Stomach (tissue), 9 donors: ENCODE measurements around the gene SOWAHA. TPM values are rescaled to one million over a fixed set of nuclear protein-coding genes. Genes with fewer than 3 reads are reported as not detected.

Experiments used
- DNase-seq, 2 donors: peaks; one replicate each; pipeline versions ENCODE4 v3.0.0 to v3.0.0-alpha.2; 2013 to 2019
- H3K27ac ChIP-seq, 5 donors: fragments of 200-600 bp in 4 of 5; sonication (generic) in 4 of 5; one replicate each; pipeline ENCODE4 v1.5.1; 2013 to 2019; ENCODE audit warnings: mild to moderate bottlenecking in 1 of 5, moderate library complexity in 1 of 5
- H3K27me3 ChIP-seq, 3 donors: fragments of 200-600 bp; sonication (generic); one replicate each; pipeline ENCODE4 v1.5.1; 2017 to 2019; ENCODE audit warnings: mixed run types in 1 of 3
- H3K36me3 ChIP-seq, 4 donors: fragments of 200-600 bp; sonication (generic); 1 replicate in 3 of 4; 2 replicates in 1 of 4; pipeline ENCODE4 v1.5.1; 2016 to 2019
- H3K4me1 ChIP-seq, 4 donors: fragments of 200-600 bp; sonication (generic); one replicate each; pipeline ENCODE4 v1.5.1; 2016 to 2019
- H3K4me3 ChIP-seq, 4 donors: fragments of 200-600 bp; sonication (generic) in 3 of 4; one replicate each; pipeline ENCODE4 v1.5.1; 2016 to 2019; ENCODE audit warnings: mild to moderate bottlenecking in 1 of 4
- H3K9me3 ChIP-seq, 4 donors: fragments of 200-600 bp; sonication (generic); one replicate each; pipeline ENCODE4 v1.5.1; 2016 to 2019
- CTCF ChIP-seq, 7 experiments: fragments of 450-650 bp in 4 of 7; fragments of 200-600 bp in 3 of 7; sonication (generic) in 3 of 7; IDR thresholded peaks; one replicate each; pipeline ENCODE4 v1.5.1; 2016 to 2019; ENCODE audit warnings: antibody characterized with exemption in 7 of 7, control low read depth in 2 of 7, mild to moderate bottlenecking in 1 of 7
- EP300 ChIP-seq: sonication (generic); formaldehyde crosslinking; IDR thresholded peaks from one replicate; pipeline ENCODE4 v1.6.1; 2017; ENCODE audit warnings: antibody characterized with exemption
- POLR2A ChIP-seq, 4 donors: fragments of 450-650 bp; IDR thresholded peaks; one replicate each; pipeline ENCODE4 v1.6.1; 2016; ENCODE audit warnings: antibody characterized with exemption in 4 of 4, control low read depth in 2 of 4, mild to moderate bottlenecking in 1 of 4, moderate library complexity in 1 of 4
- POLR2AphosphoS5 ChIP-seq, 3 donors: sonication (generic); formaldehyde crosslinking; IDR thresholded peaks; one replicate each; pipeline ENCODE4 v1.6.1; 2016; ENCODE audit warnings: antibody characterized with exemption in 3 of 3
- WGBS, 5 donors: extraction: QIAGEN DNeasy Blood & Tissue Kit in 3 of 5; methylation state at CpG; one replicate each; pipeline versions ENCODE4 v1.1.5 to v1.1.7; 2013 to 2018; 5-methylcytosine and 5-hydroxymethylcytosine counted together
- intact Hi-C: fragments of 100-400 bp; cut with DNase I; formaldehyde crosslinking; loops from one replicate; pipeline ENCODE4 v1.15.1; 2023; ENCODE audit warnings: low total_unique reads
- polyA plus RNA-seq, 3 donors: library from polyadenylated mRNA; stranded (reverse); fragments of 200-250 nt; gene quantifications; one replicate each; pipeline ENCODE4 v1.2.3, GENCODE V29; 2013
- total RNA-seq, 5 donors: library from RNA; depleted of rRNA; stranded (reverse); fragments of >200 nt; gene quantifications; one replicate each; pipeline versions ENCODE4 v1.1.0 to v1.2.3, GENCODE V29; 2014 to 2016
- donor health status: healthy with polysubstance abuse.
- donor health status: Bipolar disorder and iron deficiency.
- donor health status: healthy.

The SOWAHA gene
- total and polyA plus RNA-seq, 8 donors = 2.4 to 91.8 (median 6.8) TPM; not detected in 1

DNA sequence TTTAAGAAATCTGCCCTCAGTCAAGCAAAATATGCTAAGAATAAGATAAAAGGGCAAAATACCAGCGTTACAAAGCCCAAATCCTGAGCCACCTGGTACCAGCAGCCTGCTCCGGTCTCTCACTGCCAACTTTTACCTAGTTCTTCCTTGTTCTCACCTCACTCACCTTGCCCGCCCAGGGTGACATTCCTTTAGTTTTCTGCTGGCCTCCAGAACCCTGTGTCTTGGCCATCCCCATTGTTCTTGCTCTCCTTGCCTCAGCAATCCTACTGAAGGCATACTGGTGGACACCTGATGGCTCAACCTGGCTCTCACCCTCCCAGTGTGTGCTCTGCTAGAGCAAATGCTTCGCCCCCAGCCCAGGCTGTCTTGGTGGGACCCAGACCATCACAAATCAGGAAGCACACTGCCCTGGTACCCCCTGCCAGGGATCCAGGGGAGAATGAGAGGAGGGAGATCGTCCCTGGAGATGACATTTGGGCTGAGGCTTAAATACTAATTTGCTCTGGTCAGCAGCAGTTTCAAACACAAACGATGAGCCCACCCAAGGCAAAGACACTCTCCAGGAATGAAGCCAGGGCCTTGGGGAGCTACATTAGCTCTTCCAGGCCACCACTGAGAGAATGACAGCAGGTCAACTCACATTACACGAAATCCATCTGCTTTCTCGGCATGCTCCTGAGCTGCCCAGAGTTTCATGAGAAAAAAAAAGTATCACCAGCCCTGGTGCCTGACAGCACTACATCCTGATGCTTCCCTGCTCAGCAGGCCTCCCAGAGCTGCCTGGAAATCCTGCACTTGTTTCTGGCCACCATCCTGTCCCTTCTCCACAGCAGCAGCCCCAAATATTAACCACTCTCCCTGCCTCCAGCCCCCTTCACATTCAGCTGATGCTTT lies 23.9 kb upstream of the SOWAHA start:
- peaks cover 0 to 13% (median 0%) of the 10 kb centered on the region in 4 donors for H3K4me1 ChIP-seq
- no peak overlapping the region for H3K4me3 ChIP-seq
- DNase-seq = peak in 1 of 2 donors; percentile 31
- H3K9me3 ChIP-seq = no peaks in the 10 kb centered on the region
- TF ChIP-seq EP300 (no peak), CTCF (IDR thresholded peaks at IDR 0.05) (no peak), POLR2AphosphoS5 (IDR thresholded peaks at IDR 0.05) (no peak), POLR2A (IDR thresholded peaks at IDR 0.05) (no peak)
- 62 to 89% (median 71%) methylated on average over 8 of the region's 8 CpGs for WGBS, 5 donors
- H3K36me3 ChIP-seq = no peaks in the 10 kb centered on the region
- intact Hi-C loops = no loop called here
- peaks cover 0 to 4% (median 0%) of the 10 kb centered on the region in 3 donors for H3K27me3 ChIP-seq
- H3K27ac ChIP-seq = no peak overlapping the region

DNA sequence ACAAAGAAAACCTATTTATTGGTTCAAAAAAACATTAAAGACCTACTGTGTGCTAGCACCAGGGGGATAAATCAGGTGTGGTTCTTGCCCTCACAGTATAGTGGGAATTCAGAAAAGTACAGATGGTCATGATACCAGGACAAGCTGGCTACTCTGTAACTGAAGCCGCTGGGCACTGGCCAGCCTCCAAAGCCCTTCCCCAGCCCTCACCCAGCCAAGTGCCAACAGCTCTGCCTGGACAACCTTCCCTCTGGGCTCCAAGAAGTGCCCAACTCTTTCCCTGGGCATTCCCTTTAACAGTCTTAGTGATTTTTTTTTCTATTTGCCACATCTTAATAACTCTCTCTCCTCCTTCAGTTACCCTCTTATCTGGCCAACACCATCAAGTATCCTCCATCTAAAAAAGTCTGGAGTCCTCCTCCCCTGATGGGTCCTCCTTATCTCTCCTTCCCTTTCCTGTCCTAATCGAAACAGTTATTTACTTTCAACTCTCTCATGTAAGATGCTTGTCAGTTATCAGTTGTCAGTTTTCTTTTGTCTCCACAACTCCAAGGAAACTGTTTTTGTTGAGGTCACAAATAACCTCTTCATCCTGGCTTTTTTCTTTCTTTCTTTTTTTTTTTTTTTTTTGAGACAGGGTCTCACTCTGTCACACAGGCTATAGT lies 22.8 kb upstream of the SOWAHA start:
- DNase-seq = peak in 1 of 2 donors; percentile 77
- Histone ChIP-seq H3K27ac (no peak overlapping the region), H3K9me3 (no peaks in the 10 kb centered on the region), H3K27me3 (peaks cover 0 to 4% (median 0%) of the 10 kb centered on the region in 3 donors), H3K36me3 (no peaks in the 10 kb centered on the region), H3K4me1 (peaks cover 0 to 13% (median 0%) of the 10 kb centered on the region in 4 donors), H3K4me3 (no peak overlapping the region)
- 20 to 49% (median 33%) methylated on average over 2 of the region's 2 CpGs for WGBS, 5 donors
- TF ChIP-seq CTCF (IDR thresholded peaks at IDR 0.05) = no peak
- TF ChIP-seq EP300 = no peak
- TF ChIP-seq POLR2A (IDR thresholded peaks at IDR 0.05) = no peak
- no peak for TF ChIP-seq POLR2AphosphoS5 (IDR thresholded peaks at IDR 0.05)
- intact Hi-C loops = no loop called here

GRCh38 chr5:132791026-132791425 lies 22.1 kb upstream of the SOWAHA start:
- TF ChIP-seq POLR2A (IDR thresholded peaks at IDR 0.05) (no peak), POLR2AphosphoS5 (IDR thresholded peaks at IDR 0.05) (no peak), CTCF (IDR thresholded peaks at IDR 0.05) (no peak), EP300 (no peak)
- DNase-seq = no peak
- no peaks in the 10 kb centered on the region for H3K36me3 ChIP-seq
- H3K27ac ChIP-seq = no peak overlapping the region
- intact Hi-C loops = no loop called here
- H3K4me1 ChIP-seq = peaks cover 0 to 13% (median 0%) of the 10 kb centered on the region in 4 donors
- 96 to 99% (median 96%) methylated on average over 3 of the region's 3 CpGs for WGBS, 5 donors
- H3K4me3 ChIP-seq = no peak overlapping the region
- no peaks in the 10 kb centered on the region for H3K9me3 ChIP-seq
- peaks cover 0 to 4% (median 0%) of the 10 kb centered on the region in 3 donors for H3K27me3 ChIP-seq

DNA sequence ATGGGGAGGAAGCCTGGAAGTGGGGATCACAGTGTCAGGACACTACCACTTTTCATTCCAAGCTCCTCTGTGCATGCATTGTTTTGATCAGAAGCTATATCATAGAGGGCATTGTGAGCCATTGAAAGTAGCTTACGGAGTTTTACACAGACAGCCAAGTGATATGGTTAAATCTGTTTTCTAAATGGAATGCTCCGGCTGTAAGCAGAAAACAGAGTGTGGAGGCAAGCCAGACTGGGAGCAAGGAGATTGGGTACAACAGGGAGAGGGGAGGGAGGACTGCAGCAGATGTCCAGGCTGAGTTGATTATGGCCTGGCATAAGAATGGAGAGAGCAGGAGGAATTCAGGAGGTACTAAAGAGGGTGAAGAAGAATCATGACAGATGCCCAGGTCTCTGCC lies 15.5 kb upstream of the SOWAHA start:
- intact Hi-C loops = no loop called here
- peaks cover 0 to 4% (median 0%) of the 10 kb centered on the region in 3 donors for H3K27me3 ChIP-seq
- no peak overlapping the region for H3K27ac ChIP-seq
- H3K4me3 ChIP-seq = no peak overlapping the region
- no peaks in the 10 kb centered on the region for H3K4me1 ChIP-seq
- no peaks in the 10 kb centered on the region for H3K36me3 ChIP-seq
- H3K9me3 ChIP-seq = no peaks in the 10 kb centered on the region
- WGBS, 5 donors = 58 to 78% (median 70%) methylated on average over 2 of the region's 2 CpGs
- no peak for TF ChIP-seq EP300
- no peak for TF ChIP-seq POLR2A (IDR thresholded peaks at IDR 0.05)
- no peak for TF ChIP-seq POLR2AphosphoS5 (IDR thresholded peaks at IDR 0.05)
- no peak for TF ChIP-seq CTCF (IDR thresholded peaks at IDR 0.05)
- no peak for DNase-seq
